ENCODE measurements around the gene CD40LG. TPM values are rescaled to one million over a fixed set of nuclear protein-coding genes. Genes with fewer than 3 reads are reported as not detected.
A peak's percentile ranks its signal among the peaks of the same experiment; 100 is the strongest.

CD40LG gene
- total RNA-seq, 1 donor: not detected

GRCh38 chrX:136659174-136659573 is 11.2 kb downstream of the CD40LG start:
- no peak for TF ChIP-seq CTCF (IDR thresholded peaks at IDR 0.05; ENCODE audit: insufficient read depth, low read depth, low read length)
- H3K4me3 ChIP-seq (ENCODE audit: low read depth, low read length): no peak overlapping the region
- DNase-seq (ENCODE audit: low read depth): no peak

GRCh38 chrX:136660896-136661295 is 12.9 kb downstream of the CD40LG start:
- TF ChIP-seq CTCF (IDR thresholded peaks at IDR 0.05; ENCODE audit: insufficient read depth, low read depth, low read length): no peak
- no peak for DNase-seq (ENCODE audit: low read depth)
- H3K4me3 ChIP-seq (ENCODE audit: low read depth, low read length): no peak overlapping the region

- no peak for TF ChIP-seq CTCF (IDR thresholded peaks at IDR 0.05; ENCODE audit: insufficient read depth, low read depth, low read length)
- H3K4me3 ChIP-seq (ENCODE audit: low read depth, low read length): no peak overlapping the region
Measured at GRCh38 chrX:136662104-136662503, 14.1 kb downstream of the CD40LG start.

GRCh38 chrX:136662976-136663375 is 15.0 kb downstream of the CD40LG start:
- DNase-seq (ENCODE audit: low read depth): no peak
- no peak overlapping the region for H3K4me3 ChIP-seq (ENCODE audit: low read depth, low read length)
- TF ChIP-seq CTCF (IDR thresholded peaks at IDR 0.05; ENCODE audit: insufficient read depth, low read depth, low read length): no peak

More at GRCh38 chrX:136662104-136662503, 14.1 kb downstream of the CD40LG start:
- DNase-seq (ENCODE audit: low read depth): peak; percentile 5

- no peak for DNase-seq (ENCODE audit: low read depth)
- no peak for TF ChIP-seq CTCF (IDR thresholded peaks at IDR 0.05; ENCODE audit: insufficient read depth, low read depth, low read length)
- no peak overlapping the region for H3K4me3 ChIP-seq (ENCODE audit: low read depth, low read length)
Measured at GRCh38 chrX:136665258-136665900, 17.4 kb downstream of the CD40LG start.

GRCh38 chrX:136666088-136666487 is 18.1 kb downstream of the CD40LG start:
- no peak for TF ChIP-seq CTCF (IDR thresholded peaks at IDR 0.05; ENCODE audit: insufficient read depth, low read depth, low read length)
- DNase-seq (ENCODE audit: low read depth): no peak
- H3K4me3 ChIP-seq (ENCODE audit: low read depth, low read length): no peak overlapping the region

Data from fibroblast of villous mesenchyme (primary cell).